Measurements from ENCODE around the gene CCDC88B. TPM values are rescaled to one million over a fixed set of nuclear protein-coding genes. Genes with fewer than 3 reads are reported as not detected.

CCDC88B gene
- total and polyA plus RNA-seq, 2 of the 8 experiments (the other 6 are each of a cell fraction or from before 2014, with no cell fraction given), result 5.9 to 12.5 TPM

DNA sequence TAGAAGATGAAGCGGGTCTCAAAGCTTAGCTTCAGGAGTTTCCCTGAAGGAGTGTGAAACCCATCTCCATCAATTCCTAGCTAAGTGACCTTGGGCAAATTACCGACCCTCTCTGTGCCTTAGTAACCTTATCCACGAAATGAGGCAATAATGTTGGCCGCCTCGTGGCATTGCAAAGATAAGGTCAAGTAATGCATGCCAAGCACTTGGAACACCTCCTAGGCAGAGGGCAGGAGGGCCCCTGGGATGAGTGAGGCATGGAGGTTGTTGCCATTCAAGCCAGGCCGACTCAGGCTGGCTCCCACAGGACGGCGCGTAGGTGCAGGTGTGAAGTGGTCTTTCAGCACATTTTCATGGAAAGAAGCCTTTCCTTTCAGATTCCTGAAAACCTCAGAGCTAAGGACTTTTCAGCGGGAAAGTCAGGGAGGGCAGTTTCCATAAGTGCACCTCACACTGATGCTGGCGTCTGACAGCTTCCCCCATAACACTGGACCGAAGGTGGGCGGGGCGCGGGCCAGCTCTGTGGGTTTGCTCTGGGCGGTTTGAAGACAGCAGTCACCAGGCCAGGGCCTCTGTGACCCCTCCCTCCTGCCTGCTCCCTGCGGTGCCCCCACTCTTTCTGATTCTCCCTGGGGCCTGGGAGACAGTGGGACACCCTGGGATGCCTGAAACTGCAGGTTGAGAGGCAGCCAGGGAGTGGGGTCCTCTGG, 44.2 kb downstream of the CCDC88B start (continued):
- TF ChIP-seq KDM4A (IDR thresholded peaks at IDR 0.05; ENCODE audit: low read depth, low read length, severe bottlenecking), result no peak
- no peak for TF ChIP-seq CHD1 (IDR thresholded peaks at IDR 0.05; ENCODE audit: low read depth, low read length)

All from H1 (cell line).